ENCODE measurements around the gene EFNA1. TPM values are rescaled to one million over a fixed set of nuclear protein-coding genes. Genes with fewer than 3 reads are reported as not detected.

The EFNA1 gene
- total and polyA plus RNA-seq, 2 of the 13 experiments (the other 11 are each of a cell fraction or from before 2014, with no cell fraction given): 81.8 to 874 TPM

DNA sequence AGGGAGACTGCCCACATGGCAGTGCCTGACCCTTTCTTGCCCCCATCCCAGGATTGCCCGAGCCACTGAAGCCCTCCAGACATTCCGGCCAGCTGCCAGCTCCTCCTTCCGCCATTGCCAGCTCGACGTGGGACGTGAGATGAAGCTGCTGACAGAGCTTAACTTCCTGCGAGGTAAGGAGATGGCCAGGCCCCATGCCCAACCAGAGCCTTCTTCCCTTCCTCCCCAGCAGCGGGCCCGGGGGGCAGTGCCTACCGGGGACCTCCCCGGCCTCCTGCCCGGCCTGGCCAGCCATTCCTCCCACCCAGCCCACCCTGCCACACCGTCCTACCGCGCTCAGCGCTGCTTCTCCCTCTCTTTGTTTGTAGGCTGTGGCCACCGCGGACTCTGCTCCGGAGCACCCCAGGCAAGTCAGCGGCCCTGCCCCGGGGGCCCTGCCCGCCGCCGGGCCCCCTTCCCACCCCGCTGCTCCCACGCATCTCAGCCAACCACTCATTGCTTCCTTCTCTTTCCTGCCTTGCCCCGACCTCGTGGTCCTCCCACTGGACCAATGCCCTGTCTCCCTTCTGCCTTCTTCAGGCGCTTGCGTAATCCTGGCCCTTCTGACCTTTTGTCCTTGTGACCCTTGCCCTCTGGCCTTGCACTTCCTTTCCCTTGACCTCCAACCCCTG, 50.9 kb downstream of the EFNA1 start (continued):
- TF ChIP-seq TFE3 (CRISPR knock-in tag; IDR thresholded peaks at IDR 0.05) (no peak), AGO1 (IDR thresholded peaks at IDR 0.05; ENCODE audit: low read depth, low read length, poor library complexity, severe bottlenecking) (no peak), ARNT2 (CRISPR knock-in tag; IDR thresholded peaks at IDR 0.05; ENCODE audit: low read depth) (no peak), ZNF629 (CRISPR knock-in tag; conservative IDR thresholded peaks at IDR 0.05) (no peak), ISL2 (CRISPR knock-in tag; IDR thresholded peaks at IDR 0.05) (0 out of 2 replicates have a peak, but pooled peaks have one; percentile 24), POLR2AphosphoS5 (IDR thresholded peaks at IDR 0.05; ENCODE audit: low read depth, low read length) (0 out of 2 replicates have a peak, but pooled peaks have one; percentile 29), HOXA9 (CRISPR knock-in tag; IDR thresholded peaks at IDR 0.05; ENCODE audit: borderline replicate concordance) (no peak), JDP2 (CRISPR knock-in tag; IDR thresholded peaks at IDR 0.05; ENCODE audit: borderline replicate concordance) (no peak), IRF9 (CRISPR knock-in tag; IDR thresholded peaks at IDR 0.05; ENCODE audit: borderline replicate concordance) (no peak), ZNF775 (CRISPR knock-in tag; IDR thresholded peaks at IDR 0.05; ENCODE audit: borderline replicate concordance) (no peak), ZNF33B (CRISPR knock-in tag; IDR thresholded peaks at IDR 0.05) (no peak), TAF1 (CRISPR knock-in tag; IDR thresholded peaks at IDR 0.05) (no peak), ETV5 (CRISPR knock-in tag; IDR thresholded peaks at IDR 0.05; ENCODE audit: borderline replicate concordance) (peak; percentile 55; the same call in 1 of the 2 replicates), ZFP36 (IDR thresholded peaks at IDR 0.05; ENCODE audit: borderline replicate concordance, low read depth, low read length, partially characterized antibody) (no peak), ZNF24 (IDR thresholded peaks at IDR 0.05) (no peak), ZFP91 (CRISPR knock-in tag; IDR thresholded peaks at IDR 0.05; ENCODE audit: borderline replicate concordance) (no peak; the same call in 1 of the 2 replicates)
- TF ChIP-seq, protein P1, sequence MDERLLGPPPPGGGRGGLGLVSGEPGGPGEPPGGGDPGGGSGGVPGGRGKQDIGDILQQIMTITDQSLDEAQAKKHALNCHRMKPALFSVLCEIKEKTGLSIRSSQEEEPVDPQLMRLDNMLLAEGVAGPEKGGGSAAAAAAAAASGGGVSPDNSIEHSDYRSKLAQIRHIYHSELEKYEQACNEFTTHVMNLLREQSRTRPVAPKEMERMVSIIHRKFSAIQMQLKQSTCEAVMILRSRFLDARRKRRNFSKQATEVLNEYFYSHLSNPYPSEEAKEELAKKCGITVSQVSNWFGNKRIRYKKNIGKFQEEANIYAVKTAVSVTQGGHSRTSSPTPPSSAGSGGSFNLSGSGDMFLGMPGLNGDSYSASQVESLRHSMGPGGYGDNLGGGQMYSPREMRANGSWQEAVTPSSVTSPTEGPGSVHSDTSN (CRISPR knock-in tag; IDR thresholded peaks at IDR 0.05): no peak
- TF ChIP-seq, protein P2, sequence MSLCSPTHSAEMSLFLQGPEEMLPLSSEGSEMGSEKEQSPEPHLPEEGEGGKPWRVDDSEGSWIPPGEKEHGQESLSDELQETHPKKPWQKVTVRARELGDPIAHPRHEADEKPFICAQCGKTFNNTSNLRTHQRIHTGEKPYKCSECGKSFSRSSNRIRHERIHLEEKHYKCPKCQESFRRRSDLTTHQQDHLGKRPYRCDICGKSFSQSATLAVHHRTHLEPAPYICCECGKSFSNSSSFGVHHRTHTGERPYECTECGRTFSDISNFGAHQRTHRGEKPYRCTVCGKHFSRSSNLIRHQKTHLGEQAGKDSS (CRISPR knock-in tag; IDR thresholded peaks at IDR 0.05; ENCODE audit: borderline replicate concordance, low read depth): no peak
- TF ChIP-seq, protein P3, sequence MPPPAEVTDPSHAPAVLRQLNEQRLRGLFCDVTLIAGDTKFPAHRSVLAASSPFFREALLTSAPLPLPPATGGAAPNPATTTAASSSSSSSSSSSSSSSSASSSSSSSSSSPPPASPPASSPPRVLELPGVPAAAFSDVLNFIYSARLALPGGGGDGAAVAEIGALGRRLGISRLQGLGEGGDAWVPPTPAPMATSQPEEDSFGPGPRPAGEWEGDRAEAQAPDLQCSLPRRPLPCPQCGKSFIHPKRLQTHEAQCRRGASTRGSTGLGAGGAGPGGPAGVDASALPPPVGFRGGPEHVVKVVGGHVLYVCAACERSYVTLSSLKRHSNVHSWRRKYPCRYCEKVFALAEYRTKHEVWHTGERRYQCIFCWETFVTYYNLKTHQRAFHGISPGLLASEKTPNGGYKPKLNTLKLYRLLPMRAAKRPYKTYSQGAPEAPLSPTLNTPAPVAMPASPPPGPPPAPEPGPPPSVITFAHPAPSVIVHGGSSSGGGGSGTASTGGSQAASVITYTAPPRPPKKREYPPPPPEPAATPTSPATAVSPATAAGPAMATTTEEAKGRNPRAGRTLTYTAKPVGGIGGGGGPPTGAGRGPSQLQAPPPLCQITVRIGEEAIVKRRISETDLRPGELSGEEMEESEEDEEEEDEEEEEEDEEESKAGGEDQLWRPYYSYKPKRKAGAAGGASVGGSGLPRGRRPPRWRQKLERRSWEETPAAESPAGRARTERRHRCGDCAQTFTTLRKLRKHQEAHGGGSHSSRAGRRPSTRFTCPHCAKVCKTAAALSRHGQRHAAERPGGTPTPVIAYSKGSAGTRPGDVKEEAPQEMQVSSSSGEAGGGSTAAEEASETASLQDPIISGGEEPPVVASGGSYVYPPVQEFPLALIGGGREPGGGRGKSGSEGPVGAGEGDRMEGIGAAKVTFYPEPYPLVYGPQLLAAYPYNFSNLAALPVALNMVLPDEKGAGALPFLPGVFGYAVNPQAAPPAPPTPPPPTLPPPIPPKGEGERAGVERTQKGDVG (CRISPR knock-in tag; IDR thresholded peaks at IDR 0.05; ENCODE audit: borderline replicate concordance): no peak

Measured in HepG2 (cell line).